Stimulated activated CD8-positive, alpha-beta memory T cell treated with anti-CD3 and anti-CD28 coated beads, Interleukin-7, amount 100 ng/mL, for 48 hours (primary cell): ENCODE data around the gene ZNF322.

Source experiments
- DNase-seq, 2 donors: peaks; one replicate each; pipeline ENCODE4 v3.0.0-alpha.2; 2020; ENCODE audit warnings: low read depth in 1 of 2; ENCODE audit errors: extremely low read depth in 1 of 2

Gene ZNF322

GRCh38 chr6:26613689-26614683, 45.6 kb downstream of the ZNF322 start:
- DNase-seq = no peak

GRCh38 chr6:26613201-26613600, 46.3 kb downstream of the ZNF322 start:
- DNase-seq = no peak

- no peak for DNase-seq
These were observed 47.9 kb downstream of the ZNF322 start for GRCh38 chr6:26611599-26611998.

GRCh38 chr6:26609463-26609862, 50.1 kb downstream of the ZNF322 start:
- DNase-seq = no peak

GRCh38 chr6:26607434-26608230, 51.9 kb downstream of the ZNF322 start:
- DNase-seq = no peak

GRCh38 chr6:26604797-26605196, 54.7 kb downstream of the ZNF322 start:
- DNase-seq = no peak

GRCh38 chr6:26604026-26604425, 55.5 kb downstream of the ZNF322 start:
- DNase-seq = no peak

GRCh38 chr6:26602262-26602661, 57.3 kb downstream of the ZNF322 start:
- DNase-seq = no peak

- no peak for DNase-seq
These were observed 58.8 kb downstream of the ZNF322 start for GRCh38 chr6:26600759-26601158.

GRCh38 chr6:26599591-26599990, 60.0 kb downstream of the ZNF322 start:
- no peak for DNase-seq

GRCh38 chr6:26599134-26599533, 60.4 kb downstream of the ZNF322 start:
- DNase-seq = no peak

GRCh38 chr6:26598267-26598666, 61.3 kb downstream of the ZNF322 start:
- DNase-seq = no peak

- no peak for DNase-seq
These were observed 61.7 kb downstream of the ZNF322 start for GRCh38 chr6:26597821-26598220.

- DNase-seq = no peak
These were observed 62.2 kb downstream of the ZNF322 start for GRCh38 chr6:26597389-26597766.

- peak; percentile 90 to 94 for DNase-seq
These were observed 62.8 kb downstream of the ZNF322 start, which contains the start of gene ABT1 for GRCh38 chr6:26596579-26597388. Gene ABT1 (plus strand): TSS chr6:26596953. CDS start chr6:26596983, 30 bp downstream.

GRCh38 chr6:26595669-26596269, 63.8 kb downstream of the ZNF322 start:
- DNase-seq = peak; percentile 72 to 75

GRCh38 chr6:26594730-26595632, 64.6 kb downstream of the ZNF322 start:
- DNase-seq = peak in 1 of 2 donors; percentile 42

GRCh38 chr6:26594131-26594498, 65.4 kb downstream of the ZNF322 start:
- no peak for DNase-seq
